ENCODE data around the gene SLC45A2.
A peak's percentile ranks its signal among the peaks of the same experiment; 100 is the strongest.

Gene SLC45A2

DNA sequence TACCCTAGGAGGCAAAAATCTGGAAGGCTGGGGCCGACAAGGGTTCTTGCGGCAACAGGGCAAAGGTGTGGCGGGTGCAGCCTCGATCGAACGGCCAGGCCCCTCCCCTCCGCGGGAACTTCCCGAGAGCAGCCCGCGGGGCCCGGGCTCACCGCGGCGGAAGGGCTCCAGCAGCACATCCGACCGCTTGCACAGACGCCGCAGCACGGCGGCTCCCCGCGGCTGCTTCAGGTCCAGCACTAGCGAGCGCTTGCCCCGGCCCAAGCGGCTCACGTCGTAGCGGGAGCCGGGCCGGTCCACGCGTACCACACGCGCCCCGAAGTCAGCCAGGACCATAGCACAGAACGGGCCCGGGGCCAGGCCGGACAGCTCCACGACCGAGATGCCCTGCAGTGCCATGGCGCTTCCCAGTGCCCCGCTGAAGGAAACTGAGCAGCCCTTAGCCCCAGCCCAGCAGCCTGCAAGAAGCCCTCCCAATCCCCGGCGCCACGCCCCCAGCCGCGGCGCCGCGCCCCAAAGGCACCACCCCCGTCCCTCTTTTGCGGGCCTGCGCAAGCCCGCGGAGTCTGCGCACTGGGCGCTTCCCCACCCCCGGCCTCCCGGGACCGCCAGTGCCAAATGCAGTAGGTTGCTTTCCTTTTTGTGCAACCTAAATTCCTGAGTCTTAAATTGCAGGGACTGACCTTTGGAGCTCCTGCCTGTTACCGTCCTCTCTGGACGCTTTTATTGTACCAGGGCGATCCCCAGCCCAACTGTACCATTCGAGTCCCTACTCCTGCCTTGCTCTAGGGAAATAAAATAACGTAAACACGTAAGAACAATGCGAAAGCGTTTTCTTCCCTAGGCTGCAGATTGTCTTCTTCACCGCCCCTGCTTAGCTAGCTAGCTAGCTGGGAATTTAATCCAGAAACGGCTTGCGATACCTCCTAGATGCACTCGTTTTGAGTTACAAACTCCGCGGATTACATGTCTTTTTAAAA is 23.4 kb upstream of the SLC45A2 start, which contains the start of gene AMACR:
Gene AMACR, minus strand, starts transcription at position 430 of the 980 bp plus-strand sequence. Its CDS starts 31 bp downstream, at position 399.
- peak; percentile 91 for ATAC-seq
- TF ChIP-seq TSHZ2 (CRISPR knock-in tag; IDR thresholded peaks at IDR 0.05) (no peak), CSDC2 (CRISPR knock-in tag; IDR thresholded peaks at IDR 0.05) (no peak)

DNA sequence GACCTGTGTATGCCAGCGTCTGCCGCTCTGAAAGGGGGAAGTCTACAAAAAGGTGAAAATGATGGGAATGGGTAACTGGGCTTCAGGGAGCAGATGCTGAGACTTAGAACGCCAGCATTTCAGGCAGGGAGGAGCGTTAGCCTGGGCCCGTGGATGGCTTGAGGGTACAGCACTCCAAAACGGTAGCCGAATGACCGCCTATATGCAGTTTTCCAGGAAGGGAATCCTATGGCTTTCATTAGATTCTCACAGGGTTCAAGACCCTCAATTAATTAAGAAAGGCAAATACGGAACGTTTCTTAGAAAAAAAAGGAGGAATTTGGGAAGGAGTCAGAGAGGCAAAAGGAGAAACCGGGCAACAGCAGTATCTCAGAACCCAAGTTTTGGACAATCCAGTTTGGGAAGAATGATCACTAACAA is 22.7 kb upstream of the SLC45A2 start:
- ATAC-seq: peak; percentile 46
- TF ChIP-seq SNAI2 (CRISPR knock-in tag; IDR thresholded peaks at IDR 0.05) (no peak), ZNF565 (CRISPR knock-in tag; conservative IDR thresholded peaks at IDR 0.05; ENCODE audit: low read depth) (no peak), TSHZ2 (CRISPR knock-in tag; IDR thresholded peaks at IDR 0.05) (no peak), ZFP30 (CRISPR knock-in tag; IDR thresholded peaks at IDR 0.05) (no peak), OSR1 (CRISPR knock-in tag; IDR thresholded peaks at IDR 0.05) (no peak), BACH2 (CRISPR knock-in tag; IDR thresholded peaks at IDR 0.05; ENCODE audit: borderline replicate concordance) (no peak), ESRRG (CRISPR knock-in tag; IDR thresholded peaks at IDR 0.05) (no peak), ZNF8 (CRISPR knock-in tag; IDR thresholded peaks at IDR 0.05) (no peak), ZFP3 (CRISPR knock-in tag; IDR thresholded peaks at IDR 0.05) (no peak), CSDC2 (CRISPR knock-in tag; IDR thresholded peaks at IDR 0.05) (no peak), GLIS3 (CRISPR knock-in tag; IDR thresholded peaks at IDR 0.05) (no peak), ZC3H10 (CRISPR knock-in tag; IDR thresholded peaks at IDR 0.05) (no peak)
- TF ChIP-seq, protein P1, sequence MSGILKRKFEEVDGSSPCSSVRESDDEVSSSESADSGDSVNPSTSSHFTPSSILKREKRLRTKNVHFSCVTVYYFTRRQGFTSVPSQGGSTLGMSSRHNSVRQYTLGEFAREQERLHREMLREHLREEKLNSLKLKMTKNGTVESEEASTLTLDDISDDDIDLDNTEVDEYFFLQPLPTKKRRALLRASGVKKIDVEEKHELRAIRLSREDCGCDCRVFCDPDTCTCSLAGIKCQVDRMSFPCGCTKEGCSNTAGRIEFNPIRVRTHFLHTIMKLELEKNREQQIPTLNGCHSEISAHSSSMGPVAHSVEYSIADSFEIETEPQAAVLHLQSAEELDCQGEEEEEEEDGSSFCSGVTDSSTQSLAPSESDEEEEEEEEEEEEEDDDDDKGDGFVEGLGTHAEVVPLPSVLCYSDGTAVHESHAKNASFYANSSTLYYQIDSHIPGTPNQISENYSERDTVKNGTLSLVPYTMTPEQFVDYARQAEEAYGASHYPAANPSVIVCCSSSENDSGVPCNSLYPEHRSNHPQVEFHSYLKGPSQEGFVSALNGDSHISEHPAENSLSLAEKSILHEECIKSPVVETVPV (CRISPR knock-in tag; IDR thresholded peaks at IDR 0.05): no peak
- TF ChIP-seq, protein P2, sequence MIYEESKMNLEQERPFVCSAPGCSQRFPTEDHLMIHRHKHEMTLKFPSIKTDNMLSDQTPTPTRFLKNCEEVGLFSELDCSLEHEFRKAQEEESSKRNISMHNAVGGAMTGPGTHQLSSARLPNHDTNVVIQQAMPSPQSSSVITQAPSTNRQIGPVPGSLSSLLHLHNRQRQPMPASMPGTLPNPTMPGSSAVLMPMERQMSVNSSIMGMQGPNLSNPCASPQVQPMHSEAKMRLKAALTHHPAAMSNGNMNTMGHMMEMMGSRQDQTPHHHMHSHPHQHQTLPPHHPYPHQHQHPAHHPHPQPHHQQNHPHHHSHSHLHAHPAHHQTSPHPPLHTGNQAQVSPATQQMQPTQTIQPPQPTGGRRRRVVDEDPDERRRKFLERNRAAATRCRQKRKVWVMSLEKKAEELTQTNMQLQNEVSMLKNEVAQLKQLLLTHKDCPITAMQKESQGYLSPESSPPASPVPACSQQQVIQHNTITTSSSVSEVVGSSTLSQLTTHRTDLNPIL (CRISPR knock-in tag; IDR thresholded peaks at IDR 0.05; ENCODE audit: low read depth): no peak
- TF ChIP-seq, protein P3, sequence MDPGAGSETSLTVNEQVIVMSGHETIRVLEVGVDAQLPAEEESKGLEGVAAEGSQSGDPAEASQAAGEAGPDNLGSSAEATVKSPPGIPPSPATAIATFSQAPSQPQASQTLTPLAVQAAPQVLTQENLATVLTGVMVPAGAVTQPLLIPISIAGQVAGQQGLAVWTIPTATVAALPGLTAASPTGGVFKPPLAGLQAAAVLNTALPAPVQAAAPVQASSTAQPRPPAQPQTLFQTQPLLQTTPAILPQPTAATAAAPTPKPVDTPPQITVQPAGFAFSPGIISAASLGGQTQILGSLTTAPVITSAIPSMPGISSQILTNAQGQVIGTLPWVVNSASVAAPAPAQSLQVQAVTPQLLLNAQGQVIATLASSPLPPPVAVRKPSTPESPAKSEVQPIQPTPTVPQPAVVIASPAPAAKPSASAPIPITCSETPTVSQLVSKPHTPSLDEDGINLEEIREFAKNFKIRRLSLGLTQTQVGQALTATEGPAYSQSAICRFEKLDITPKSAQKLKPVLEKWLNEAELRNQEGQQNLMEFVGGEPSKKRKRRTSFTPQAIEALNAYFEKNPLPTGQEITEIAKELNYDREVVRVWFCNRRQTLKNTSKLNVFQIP (CRISPR knock-in tag; IDR thresholded peaks at IDR 0.05; ENCODE audit: borderline replicate concordance, low read depth): no peak

GRCh38 chr5:34005681-34006080 is 21.2 kb upstream of the SLC45A2 start:
- ATAC-seq: no peak
- TF ChIP-seq TSHZ2 (CRISPR knock-in tag; IDR thresholded peaks at IDR 0.05) (no peak), ZFP3 (CRISPR knock-in tag; IDR thresholded peaks at IDR 0.05) (no peak), ZNF565 (CRISPR knock-in tag; conservative IDR thresholded peaks at IDR 0.05; ENCODE audit: low read depth) (no peak), SNAI2 (CRISPR knock-in tag; IDR thresholded peaks at IDR 0.05) (no peak), BACH2 (CRISPR knock-in tag; IDR thresholded peaks at IDR 0.05; ENCODE audit: borderline replicate concordance) (no peak), PPARA (CRISPR knock-in tag; IDR thresholded peaks at IDR 0.05; ENCODE audit: borderline replicate concordance) (no peak), GLIS3 (CRISPR knock-in tag; IDR thresholded peaks at IDR 0.05) (no peak), RARB (CRISPR knock-in tag; IDR thresholded peaks at IDR 0.05) (no peak), ZC3H10 (CRISPR knock-in tag; IDR thresholded peaks at IDR 0.05) (no peak), TCF4 (CRISPR knock-in tag; IDR thresholded peaks at IDR 0.05; ENCODE audit: borderline replicate concordance) (no peak)
- TF ChIP-seq, protein P2 (CRISPR knock-in tag; IDR thresholded peaks at IDR 0.05; ENCODE audit: low read depth): no peak
- TF ChIP-seq, protein P3 (CRISPR knock-in tag; IDR thresholded peaks at IDR 0.05; ENCODE audit: borderline replicate concordance, low read depth): no peak

All from SK-N-SH treated with all-trans-retinoic acid at 6 μM for 48 hours (cell line).